ENCODE data around the gene TLDC2. TPM values are rescaled to one million over a fixed set of nuclear protein-coding genes. Genes with fewer than 3 reads are reported as not detected.

TLDC2 gene
- total RNA-seq, 1 donor from 2014 or later, result 0.25 TPM

DNA sequence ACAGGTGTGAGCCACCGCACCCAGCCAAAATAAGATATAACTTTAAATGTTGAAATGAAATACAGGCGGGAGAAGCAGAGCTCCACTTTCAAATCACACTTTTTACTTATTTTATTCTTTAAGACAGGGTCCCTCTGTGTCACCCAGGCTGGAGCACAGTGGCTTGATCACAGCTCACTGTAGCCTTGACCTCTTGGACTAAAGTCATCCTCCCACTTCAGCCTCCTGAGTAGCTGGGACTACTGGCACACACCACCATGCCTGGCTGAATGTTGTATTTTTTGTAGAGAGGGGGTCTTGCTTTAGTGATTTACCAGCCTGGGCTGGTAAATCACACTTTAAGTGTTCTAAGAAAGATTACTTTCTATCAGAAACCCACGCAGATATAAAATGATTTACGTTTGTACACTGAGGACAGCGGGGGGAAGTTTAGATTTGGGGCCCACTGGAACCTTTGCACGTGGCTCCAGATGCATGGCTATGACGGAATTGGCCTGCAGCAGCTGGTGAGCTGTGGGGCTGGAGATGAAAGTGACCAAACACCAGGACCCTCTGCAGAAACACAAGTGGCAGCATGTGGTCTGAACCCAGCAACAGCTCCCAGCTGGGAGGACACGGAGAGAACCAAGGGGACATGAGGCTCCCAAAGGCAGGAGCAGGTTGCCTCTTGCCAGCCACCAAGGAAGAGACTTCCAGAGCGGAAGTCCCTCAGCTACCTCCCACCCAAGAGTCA lies 26.4 kb upstream of the TLDC2 start:
- H3K36me3 ChIP-seq (ENCODE audit: control insufficient read depth, insufficient read depth, low read length), result no peaks in the 10 kb centered on the region
- TF ChIP-seq, protein P1, sequence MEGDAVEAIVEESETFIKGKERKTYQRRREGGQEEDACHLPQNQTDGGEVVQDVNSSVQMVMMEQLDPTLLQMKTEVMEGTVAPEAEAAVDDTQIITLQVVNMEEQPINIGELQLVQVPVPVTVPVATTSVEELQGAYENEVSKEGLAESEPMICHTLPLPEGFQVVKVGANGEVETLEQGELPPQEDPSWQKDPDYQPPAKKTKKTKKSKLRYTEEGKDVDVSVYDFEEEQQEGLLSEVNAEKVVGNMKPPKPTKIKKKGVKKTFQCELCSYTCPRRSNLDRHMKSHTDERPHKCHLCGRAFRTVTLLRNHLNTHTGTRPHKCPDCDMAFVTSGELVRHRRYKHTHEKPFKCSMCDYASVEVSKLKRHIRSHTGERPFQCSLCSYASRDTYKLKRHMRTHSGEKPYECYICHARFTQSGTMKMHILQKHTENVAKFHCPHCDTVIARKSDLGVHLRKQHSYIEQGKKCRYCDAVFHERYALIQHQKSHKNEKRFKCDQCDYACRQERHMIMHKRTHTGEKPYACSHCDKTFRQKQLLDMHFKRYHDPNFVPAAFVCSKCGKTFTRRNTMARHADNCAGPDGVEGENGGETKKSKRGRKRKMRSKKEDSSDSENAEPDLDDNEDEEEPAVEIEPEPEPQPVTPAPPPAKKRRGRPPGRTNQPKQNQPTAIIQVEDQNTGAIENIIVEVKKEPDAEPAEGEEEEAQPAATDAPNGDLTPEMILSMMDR (IDR thresholded peaks at IDR 0.05; ENCODE audit: insufficient read depth, low read length, poor library complexity, severe bottlenecking), result no peak
- no peak for DNase-seq (ENCODE audit: low read depth)
- H3K4me3 ChIP-seq (ENCODE audit: low read depth, low read length), result no peak overlapping the region
- no peaks in the 10 kb centered on the region for H3K27me3 ChIP-seq (ENCODE audit: control insufficient read depth, insufficient read depth, low read length)

DNA sequence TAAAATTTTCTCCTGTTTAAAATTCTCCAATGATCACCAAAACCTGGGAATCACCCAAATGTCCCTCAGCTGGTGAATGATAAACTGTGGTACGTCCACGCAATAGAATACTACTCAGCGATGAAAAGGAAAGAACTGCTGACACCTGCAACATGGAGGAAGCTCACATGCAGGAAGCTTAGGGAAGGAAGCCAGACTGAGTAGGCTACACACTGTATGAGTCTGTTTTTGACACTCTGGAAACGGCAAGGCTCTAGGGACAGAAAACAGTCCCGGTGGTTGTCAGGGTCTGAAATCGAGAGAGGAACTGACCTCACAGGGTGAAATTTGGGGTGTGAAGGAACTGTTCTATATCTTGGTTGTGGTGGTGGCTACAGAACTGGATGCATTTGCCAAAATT lies 25.2 kb upstream of the TLDC2 start:
- Histone ChIP-seq H3K36me3 (ENCODE audit: control insufficient read depth, insufficient read depth, low read length) (no peaks in the 10 kb centered on the region), H3K4me3 (ENCODE audit: low read depth, low read length) (no peak overlapping the region), H3K27me3 (ENCODE audit: control insufficient read depth, insufficient read depth, low read length) (no peaks in the 10 kb centered on the region)
- DNase-seq (ENCODE audit: low read depth), result no peak
- TF ChIP-seq, protein P1 (IDR thresholded peaks at IDR 0.05; ENCODE audit: insufficient read depth, low read length, poor library complexity, severe bottlenecking), result no peak

DNA sequence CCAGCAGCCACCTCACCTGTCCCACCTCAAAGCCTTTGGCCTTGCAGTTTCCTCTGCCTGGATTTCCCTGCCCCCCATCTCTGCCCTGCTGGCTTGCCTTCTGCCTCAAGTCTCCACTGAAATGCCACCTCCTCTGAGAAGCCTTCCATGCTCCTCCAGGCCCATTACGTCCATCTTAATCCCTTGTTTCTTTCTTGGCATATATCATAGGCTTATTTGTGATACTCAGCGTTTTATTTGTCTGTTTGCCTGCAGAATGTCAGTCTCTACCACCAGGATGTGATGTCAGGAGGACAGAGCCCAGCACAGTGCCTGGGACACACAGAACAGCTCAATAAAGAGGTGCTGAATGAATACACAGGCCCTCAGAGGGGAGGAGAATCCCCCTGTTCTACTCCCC lies 24.4 kb upstream of the TLDC2 start:
- no peak for DNase-seq (ENCODE audit: low read depth)
- TF ChIP-seq, protein P1 (IDR thresholded peaks at IDR 0.05; ENCODE audit: insufficient read depth, low read length, poor library complexity, severe bottlenecking), result no peak
- H3K36me3 ChIP-seq (ENCODE audit: control insufficient read depth, insufficient read depth, low read length), result no peaks in the 10 kb centered on the region
- H3K4me3 ChIP-seq (ENCODE audit: low read depth, low read length), result no peak overlapping the region
- H3K27me3 ChIP-seq (ENCODE audit: control insufficient read depth, insufficient read depth, low read length), result no peaks in the 10 kb centered on the region

GRCh38 chr20:36852187-36852586 lies 23.8 kb upstream of the TLDC2 start:
- DNase-seq (ENCODE audit: low read depth), result no peak
- Histone ChIP-seq H3K27me3 (ENCODE audit: control insufficient read depth, insufficient read depth, low read length) (no peaks in the 10 kb centered on the region), H3K4me3 (ENCODE audit: low read depth, low read length) (no peak overlapping the region), H3K36me3 (ENCODE audit: control insufficient read depth, insufficient read depth, low read length) (no peaks in the 10 kb centered on the region)
- TF ChIP-seq, protein P1 (IDR thresholded peaks at IDR 0.05; ENCODE audit: insufficient read depth, low read length, poor library complexity, severe bottlenecking), result no peak

GRCh38 chr20:36854348-36855240 lies 21.3 kb upstream of the TLDC2 start:
- H3K4me3 ChIP-seq (ENCODE audit: low read depth, low read length), result no peak overlapping the region
- no peak for DNase-seq (ENCODE audit: low read depth)
- no peaks in the 10 kb centered on the region for H3K27me3 ChIP-seq (ENCODE audit: control insufficient read depth, insufficient read depth, low read length)
- H3K36me3 ChIP-seq (ENCODE audit: control insufficient read depth, insufficient read depth, low read length), result no peaks in the 10 kb centered on the region
- TF ChIP-seq, protein P1 (IDR thresholded peaks at IDR 0.05; ENCODE audit: insufficient read depth, low read length, poor library complexity, severe bottlenecking), result no peak

Measured in kidney epithelial cell (primary cell).